HepG2 (cell line): ENCODE data around the gene ICOS.

Experiments
- ARID4A ChIP-seq: sonication (generic); formaldehyde crosslinking; IDR thresholded peaks from 2 replicates; pipeline ENCODE4 v1.5.0; 2020; ENCODE audit warnings: mild to moderate bottlenecking, missing genetic modification reagents, borderline replicate concordance
- RFX5 ChIP-seq: IDR thresholded peaks from 2 replicates; pipeline ENCODE4 v1.6.1; 2011; ENCODE audit warnings: low read depth, low read length, improper control_type of control experiment
- TBP ChIP-seq: sonication (generic); formaldehyde crosslinking; IDR thresholded peaks from 2 replicates; pipeline ENCODE4 v1.5.0; 2020; ENCODE audit warnings: missing genetic modification reagents

- TF ChIP-seq TBP (CRISPR knock-in tag) (no peak), ARID4A (no peak), RFX5 (no peak)
Observed at GRCh38 chr2:203936535-203936934, at the start of gene ICOS.
